SU-DHL-6 (cell line): ENCODE measurements around the gene KCNIP4.

Experiments
- H2AFZ ChIP-seq: fragments of 200-600 bp; sonication (generic); 2 replicates; pipeline ENCODE4 v1.6.1; 2014; ENCODE audit warnings: low read depth, mild to moderate bottlenecking, moderate library complexity, mixed read lengths, antibody characterized with exemption, low read length; ENCODE audit not compliant: severe bottlenecking
- H3F3A ChIP-seq: fragments of 200-600 bp; shearing (Covaris generic); 2 replicates; pipeline ENCODE4 v1.6.0; 2016; ENCODE audit warnings: antibody characterized with exemption, mild to moderate bottlenecking; ENCODE audit not compliant: insufficient read depth
- H3K27ac ChIP-seq: fragments of 200-600 bp; sonication (generic); 2 replicates; pipeline ENCODE4 v1.5.1; 2016; ENCODE audit warnings: low read depth, mild to moderate bottlenecking, low read length, moderate library complexity, mixed read lengths
- H3K27me3 ChIP-seq: fragments of 200-600 bp; sonication (generic), shearing (Covaris generic); 2 replicates; pipeline ENCODE4 v1.6.0; 2014; ENCODE audit warnings: mild to moderate bottlenecking, low read length
- H3K36me3 ChIP-seq: fragments of 200-600 bp; sonication (generic); 2 replicates; pipeline ENCODE4 v1.6.1; 2014; ENCODE audit warnings: mild to moderate bottlenecking, low read length, mixed read lengths
- H3K4me2 ChIP-seq: fragments of 300-600, 200-600 bp; shearing (Covaris generic), sonication (generic); 2 replicates; pipeline ENCODE4 v1.6.0; 2014; ENCODE audit warnings: low read length, low read depth, mild to moderate bottlenecking; ENCODE audit not compliant: poor library complexity, severe bottlenecking
- H3K4me3 ChIP-seq: fragments of 200-600 bp; sonication (generic); 2 replicates; pipeline ENCODE4 v1.5.1; 2014; ENCODE audit warnings: antibody characterized with exemption, low read length, mild to moderate bottlenecking, mixed read lengths; ENCODE audit not compliant: insufficient read depth, poor library complexity, severe bottlenecking
- H3K79me2 ChIP-seq: fragments of 200-600 bp; sonication (generic); 2 replicates; pipeline ENCODE4 v1.6.1; 2014; ENCODE audit warnings: mild to moderate bottlenecking, low read length, moderate library complexity; ENCODE audit not compliant: insufficient read depth
- H3K9ac ChIP-seq: fragments of 200-600 bp; sonication (generic); 2 replicates; pipeline ENCODE4 v1.7.0; 2014; ENCODE audit warnings: mild to moderate bottlenecking, low read length
- H3K9me2 ChIP-seq: fragments of 200-600 bp; sonication (generic); replicated peaks from 2 replicates; pipeline ENCODE4 v1.6.1; 2014; ENCODE audit warnings: low read length; ENCODE audit not compliant: insufficient read depth
- H3K9me3 ChIP-seq: fragments of 200-600 bp; sonication (generic); 2 replicates; pipeline ENCODE4 v1.6.1; 2014; ENCODE audit warnings: low read length, mixed read lengths; ENCODE audit not compliant: insufficient read depth
- H4K20me1 ChIP-seq: fragments of 200-600 bp; sonication (generic); 2 replicates; pipeline ENCODE4 v1.6.1; 2014; ENCODE audit warnings: low read depth, mild to moderate bottlenecking, antibody characterized with exemption, low read length, moderate library complexity, mixed read lengths
- CTCF ChIP-seq: fragments of 200-600 bp; sonication (generic); IDR thresholded peaks from one replicate; pipeline ENCODE4 v1.5.1; 2017; ENCODE audit warnings: antibody characterized with exemption, mild to moderate bottlenecking, low read length, moderate library complexity; ENCODE audit not compliant: insufficient read depth, poor library complexity, severe bottlenecking
- EZH2phosphoT487 ChIP-seq: fragments of 200-600 bp; sonication (generic), shearing (Covaris generic); conservative IDR thresholded peaks from 2 replicates; pipeline ENCODE4 v1.6.1; 2018; ENCODE audit warnings: mild to moderate bottlenecking, antibody characterized with exemption, low read length, moderate library complexity, mixed read lengths

The KCNIP4 gene

GRCh38 chr4:20889901-20890300 is 1058.7 kb downstream of the KCNIP4 start:
- Histone ChIP-seq H3K27me3 (no peaks in the 10 kb centered on the region), H3K36me3 (no peaks in the 10 kb centered on the region), H4K20me1 (no peaks in the 10 kb centered on the region), H3K9ac (no peak overlapping the region), H3K9me2 (0 out of 2 replicates have a peak, but pooled peaks cover 4% of the 10 kb centered on the region), H2AFZ (no peak overlapping the region), H3K4me2 (no peak overlapping the region), H3F3A (no peaks in the 10 kb centered on the region), H3K79me2 (no peaks in the 10 kb centered on the region), H3K27ac (no peak overlapping the region), H3K9me3 (no peaks in the 10 kb centered on the region), H3K4me3 (no peak overlapping the region)
- TF ChIP-seq EZH2phosphoT487 = no peak
- TF ChIP-seq CTCF = no peak

GRCh38 chr4:20883677-20884076 is 1064.9 kb downstream of the KCNIP4 start:
- 0 out of 2 replicates have a peak, but pooled peaks cover 4% of the 10 kb centered on the region for H3K9me2 ChIP-seq
- no peaks in the 10 kb centered on the region for H3K36me3 ChIP-seq
- TF ChIP-seq EZH2phosphoT487 (no peak), CTCF (no peak)
- no peak overlapping the region for H3K9ac ChIP-seq
- H4K20me1 ChIP-seq = no peaks in the 10 kb centered on the region
- no peak overlapping the region for H3K4me3 ChIP-seq
- H3K4me2 ChIP-seq = no peak overlapping the region
- H3K27me3 ChIP-seq = no peaks in the 10 kb centered on the region
- H3F3A ChIP-seq = no peaks in the 10 kb centered on the region
- no peak overlapping the region for H3K27ac ChIP-seq
- no peak overlapping the region for H2AFZ ChIP-seq
- no peaks in the 10 kb centered on the region for H3K79me2 ChIP-seq
- no peaks in the 10 kb centered on the region for H3K9me3 ChIP-seq

GRCh38 chr4:20883231-20883630 is 1065.3 kb downstream of the KCNIP4 start:
- H3K27me3 ChIP-seq = no peaks in the 10 kb centered on the region
- TF ChIP-seq EZH2phosphoT487 (no peak), CTCF (no peak)
- no peak overlapping the region for H3K9ac ChIP-seq
- 0 out of 2 replicates have a peak, but pooled peaks cover 4% of the 10 kb centered on the region for H3K9me2 ChIP-seq
- H2AFZ ChIP-seq = no peak overlapping the region
- no peaks in the 10 kb centered on the region for H3K36me3 ChIP-seq
- no peak overlapping the region for H3K4me3 ChIP-seq
- no peaks in the 10 kb centered on the region for H3F3A ChIP-seq
- H3K9me3 ChIP-seq = no peaks in the 10 kb centered on the region
- no peak overlapping the region for H3K27ac ChIP-seq
- H3K79me2 ChIP-seq = no peaks in the 10 kb centered on the region
- H3K4me2 ChIP-seq = no peak overlapping the region
- H4K20me1 ChIP-seq = no peaks in the 10 kb centered on the region

- TF ChIP-seq EZH2phosphoT487 = no peak
- no peak for TF ChIP-seq CTCF
- Histone ChIP-seq H3K9ac (no peak overlapping the region), H3F3A (no peaks in the 10 kb centered on the region), H3K9me3 (no peaks in the 10 kb centered on the region), H3K27ac (no peak overlapping the region), H3K4me3 (no peak overlapping the region), H2AFZ (no peak overlapping the region), H3K4me2 (no peak overlapping the region), H3K9me2 (0 out of 2 replicates have a peak, but pooled peaks cover 4% of the 10 kb centered on the region), H3K36me3 (no peaks in the 10 kb centered on the region), H4K20me1 (no peaks in the 10 kb centered on the region), H3K79me2 (no peaks in the 10 kb centered on the region), H3K27me3 (no peaks in the 10 kb centered on the region)
Measured at GRCh38 chr4:20882500-20882899, 1066.1 kb downstream of the KCNIP4 start.
